Measurements from ENCODE around the gene PPP1R27. TPM values are rescaled to one million over a fixed set of nuclear protein-coding genes. Genes with fewer than 3 reads are reported as not detected.

PPP1R27 gene
- total RNA-seq, 1 donor from 2014 or later: 0.67 TPM

DNA sequence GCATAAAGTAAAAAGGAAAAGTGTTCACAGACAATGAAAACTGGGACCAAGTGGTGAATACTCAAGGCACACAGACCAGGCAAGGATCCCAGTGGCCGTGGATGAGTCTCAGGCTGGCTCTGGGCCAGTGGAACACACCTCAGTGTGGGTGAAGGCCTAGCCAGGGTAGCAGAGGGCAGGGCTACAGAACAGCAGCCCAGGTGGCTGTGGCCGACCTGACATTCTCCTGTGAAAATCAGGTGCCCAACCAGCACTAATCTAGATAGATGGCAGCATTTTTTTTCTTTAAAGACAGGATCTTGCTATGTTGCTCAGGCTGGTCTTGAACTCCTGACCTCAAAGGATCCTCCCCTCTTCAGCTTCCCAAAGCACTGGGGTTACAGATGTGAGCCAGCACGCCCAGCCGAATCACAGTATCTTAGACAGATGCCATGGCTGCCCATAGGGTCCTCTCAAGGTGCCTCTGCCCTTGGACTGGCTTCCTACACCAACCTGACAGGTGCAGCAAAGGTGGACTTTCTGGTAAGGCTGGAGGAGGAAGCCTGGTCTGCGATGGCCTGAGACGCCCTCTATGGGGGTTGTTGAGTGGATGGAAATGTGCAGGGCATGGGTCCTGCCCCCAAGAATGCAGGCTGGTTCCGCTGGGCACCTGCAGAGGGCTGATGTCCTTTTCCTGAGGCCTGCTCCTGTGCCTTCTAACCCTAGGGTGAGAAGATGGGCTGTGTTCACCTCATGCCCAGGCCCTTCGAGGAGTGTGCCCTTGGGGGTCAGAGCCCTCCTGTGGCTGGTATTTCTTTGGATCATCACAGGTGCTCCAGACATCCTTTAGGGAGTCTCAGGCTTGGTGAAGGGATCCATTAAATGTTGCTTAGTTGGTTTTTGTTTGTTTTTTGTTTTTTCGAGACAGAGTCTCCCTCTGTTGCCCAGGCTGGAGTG, 29.3 kb upstream of the PPP1R27 start:
- DNase-seq (no peak), ATAC-seq (no peak)
- intact Hi-C loops (cut with micrococcal nuclease): no loop called here

DNA sequence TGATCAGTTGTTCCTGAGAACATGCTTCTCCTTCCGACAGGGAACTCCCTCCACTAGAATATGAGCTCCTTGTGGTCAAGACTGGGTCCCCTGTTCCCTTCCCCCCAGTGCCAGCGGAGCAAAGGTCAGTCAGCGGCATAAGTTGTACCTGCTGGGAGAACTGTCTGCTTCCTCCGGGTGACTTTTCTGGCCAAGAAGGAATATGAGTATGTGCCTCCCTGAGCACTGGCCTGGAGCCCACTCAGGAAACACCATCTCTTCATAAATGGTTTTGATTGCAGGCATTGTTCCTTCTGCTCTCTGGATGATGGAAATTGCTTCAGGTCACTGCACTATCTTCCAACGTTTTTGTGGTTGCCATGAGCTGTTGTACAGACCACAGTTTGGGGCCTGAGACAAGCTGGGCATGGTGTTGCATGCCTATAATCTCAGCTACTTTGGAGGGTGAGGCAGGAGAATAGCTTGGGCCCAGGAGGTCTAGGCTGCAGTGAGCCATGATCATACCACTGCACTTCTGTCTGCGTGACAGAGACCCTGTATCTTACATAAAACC, 28.3 kb upstream of the PPP1R27 start:
- intact Hi-C loops (cut with micrococcal nuclease): no loop called here
- ATAC-seq (no peak), DNase-seq (no peak)

DNA sequence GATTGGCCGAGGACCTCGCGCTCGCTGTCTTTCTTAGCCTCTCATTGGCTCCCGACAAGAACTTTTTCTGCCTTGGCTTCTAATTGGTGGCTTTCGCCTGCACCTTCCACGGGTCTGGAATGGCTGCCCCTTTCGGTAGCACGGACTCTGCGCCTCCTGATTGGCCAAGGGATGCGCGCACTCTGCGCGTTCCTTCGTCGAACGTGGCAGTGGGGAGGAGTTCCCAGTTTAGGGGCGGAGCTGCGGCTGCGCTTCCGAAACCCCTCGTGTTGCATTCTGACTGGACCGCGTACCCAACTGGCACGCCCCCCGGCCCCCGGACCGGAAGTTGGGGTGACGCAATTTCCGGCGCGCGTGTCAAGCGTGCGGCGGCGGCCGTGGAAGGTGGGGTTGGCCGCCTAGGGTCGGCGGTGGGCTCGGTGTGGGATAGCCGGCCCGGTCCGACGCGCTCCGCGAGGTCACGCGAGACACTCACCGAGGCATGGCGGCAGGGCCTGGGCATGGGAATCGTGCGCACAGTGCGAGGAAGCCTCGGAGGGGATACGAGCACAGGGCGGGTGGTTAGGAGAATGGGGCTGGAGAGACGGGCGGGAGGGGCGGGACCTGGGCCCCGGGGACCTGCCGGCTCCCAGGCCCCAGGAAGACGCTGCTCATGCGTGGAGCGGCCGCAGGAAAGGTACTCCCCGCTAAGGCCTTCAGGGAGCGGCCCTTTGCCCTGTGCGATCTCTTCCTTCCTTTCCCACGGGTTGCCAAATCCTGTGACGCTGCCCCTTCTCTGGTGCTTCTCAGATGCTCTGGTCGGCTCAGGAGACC, 26.1 kb upstream of the PPP1R27 start:
- ATAC-seq: peak; percentile 94
- intact Hi-C loops (cut with micrococcal nuclease): no loop called here
- peak; percentile 99 for DNase-seq

DNA sequence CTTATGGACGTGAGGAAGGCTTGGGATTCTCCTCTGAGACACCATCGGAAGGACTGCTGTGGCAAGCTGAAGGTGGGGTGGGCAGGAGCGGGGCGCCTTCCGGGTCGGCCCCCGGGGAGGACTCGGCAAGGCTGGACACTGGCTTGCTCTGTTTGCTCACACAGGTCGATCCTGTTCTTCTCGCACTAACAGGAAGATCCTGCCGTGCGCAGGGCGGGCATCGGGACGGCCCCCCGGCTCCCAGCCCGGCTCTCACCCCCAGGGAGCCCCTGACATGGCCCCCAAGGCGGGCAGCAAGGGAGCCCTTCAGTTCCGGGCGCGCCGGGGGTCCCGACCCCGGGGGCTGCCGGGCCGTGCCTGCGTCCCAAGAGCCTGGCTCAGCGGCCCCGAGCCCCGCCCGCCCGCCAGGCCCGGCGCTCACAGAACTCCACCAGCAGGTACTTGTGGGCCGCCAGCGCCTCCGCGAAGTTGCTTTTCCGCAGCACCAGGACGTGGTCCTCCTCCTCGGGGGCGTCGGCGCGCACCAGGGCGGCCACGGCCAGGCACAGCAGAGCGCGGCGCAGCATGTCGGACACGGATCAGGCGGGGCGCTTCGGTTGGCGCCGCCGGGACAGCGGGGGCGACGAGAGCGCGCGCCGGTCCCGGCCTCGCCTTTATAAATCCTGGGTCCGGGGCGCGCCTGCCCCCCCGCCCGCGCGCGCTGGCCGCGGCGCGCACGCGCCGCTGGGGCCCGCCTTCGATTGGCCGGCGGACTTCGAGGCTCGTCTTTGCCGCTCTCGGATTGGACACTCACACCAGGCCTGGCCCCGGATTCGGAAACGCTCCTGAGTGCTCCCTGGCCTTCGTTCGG, 25.3 kb upstream of the PPP1R27 start, which contains the start of gene P4HB:
P4HB (minus strand) TSS at position 630 of the 850 bp plus-strand sequence; CDS start at position 566, 64 bp downstream.
- peak; percentile 99 for DNase-seq
- intact Hi-C loops (cut with micrococcal nuclease): no loop called here

DNA sequence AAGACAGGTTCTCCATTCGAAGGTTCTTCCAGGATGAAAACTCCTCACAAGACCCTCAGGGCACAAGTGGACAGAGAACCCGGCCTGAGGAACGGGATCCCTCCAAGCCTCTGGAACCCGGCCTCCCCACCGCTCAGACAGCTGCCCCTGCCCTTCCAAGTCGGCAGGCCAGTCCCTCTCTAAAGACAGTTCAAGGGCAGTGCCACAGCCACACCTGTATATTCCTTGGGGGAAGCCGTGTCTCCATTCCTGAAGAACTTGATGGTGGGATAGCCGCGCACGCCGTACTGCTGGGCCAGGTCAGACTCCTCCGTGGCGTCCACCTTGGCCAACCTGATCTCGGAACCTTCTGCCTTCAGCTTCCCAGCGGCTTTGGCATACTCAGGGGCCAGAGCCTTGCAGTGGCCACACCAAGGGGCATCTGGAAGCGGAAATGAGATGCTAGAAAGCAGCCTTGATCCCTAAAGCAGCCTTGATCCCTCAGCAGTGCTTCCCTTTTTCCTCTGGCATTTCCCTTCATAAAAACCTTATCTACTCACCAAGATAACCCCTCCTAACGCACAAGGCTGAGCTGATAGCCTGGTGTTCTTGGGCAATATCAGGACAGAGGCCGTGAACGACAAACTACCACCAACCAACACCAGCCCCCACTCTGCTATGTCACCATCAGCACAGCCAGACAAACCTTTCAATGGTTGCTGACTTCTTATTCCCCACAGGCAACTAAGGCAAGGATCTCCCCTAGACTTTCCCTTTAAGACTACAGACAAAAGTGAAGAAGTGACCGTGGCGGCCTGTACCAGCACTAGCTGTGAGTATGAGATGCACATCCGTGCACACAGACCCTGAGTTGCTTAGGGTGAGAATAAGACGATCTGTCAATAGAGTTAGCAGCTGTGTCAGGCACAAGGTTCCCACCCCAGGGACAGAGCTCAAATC, 24.4 kb upstream of the PPP1R27 start:
- intact Hi-C loops (cut with micrococcal nuclease): no loop called here
- ATAC-seq: no peak
- no peak for DNase-seq

More for the DNA sequence above, 25.3 kb upstream of the PPP1R27 start, which contains the start of gene P4HB:
- peak; percentile 1 for ATAC-seq

DNA sequence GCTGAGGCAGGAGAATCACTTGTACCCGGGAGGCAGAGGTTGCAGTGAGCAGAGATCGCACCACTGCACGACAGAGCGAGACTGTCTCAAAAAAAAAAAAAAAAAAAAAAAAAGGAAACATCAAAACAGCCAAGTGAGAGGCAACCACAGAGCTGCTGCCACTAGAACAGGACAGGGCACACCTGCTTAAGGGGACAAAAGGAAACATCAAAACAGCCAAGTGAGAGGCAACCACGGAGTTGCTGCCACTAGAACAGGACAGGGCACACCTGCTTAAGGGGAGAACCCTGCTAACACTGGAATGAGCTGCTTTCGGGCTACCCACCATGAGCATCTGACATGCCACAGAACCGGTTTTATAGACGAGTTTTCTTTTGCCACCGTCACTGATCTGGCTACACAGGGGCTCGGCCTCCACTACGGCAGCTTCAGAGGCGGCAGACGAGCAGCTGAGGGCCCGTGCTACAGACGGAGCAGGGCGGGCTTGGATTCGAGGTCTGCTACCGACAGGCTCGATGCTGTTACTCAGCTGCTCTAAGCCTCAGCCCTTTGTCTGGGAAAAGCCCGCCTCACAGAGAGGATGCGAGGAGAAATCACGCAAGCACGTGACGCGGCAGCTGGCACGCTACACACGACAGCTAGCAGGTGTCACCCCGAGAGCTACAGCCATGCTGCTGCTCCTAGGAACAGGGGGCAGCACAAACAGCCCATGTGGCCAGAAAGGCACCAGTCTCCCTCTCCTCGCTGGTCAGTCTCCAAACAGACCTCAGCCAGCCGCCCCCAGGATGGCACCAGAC, 23.5 kb upstream of the PPP1R27 start:
- ATAC-seq (no peak), DNase-seq (no peak)
- intact Hi-C loops (cut with micrococcal nuclease): no loop called here

DNA sequence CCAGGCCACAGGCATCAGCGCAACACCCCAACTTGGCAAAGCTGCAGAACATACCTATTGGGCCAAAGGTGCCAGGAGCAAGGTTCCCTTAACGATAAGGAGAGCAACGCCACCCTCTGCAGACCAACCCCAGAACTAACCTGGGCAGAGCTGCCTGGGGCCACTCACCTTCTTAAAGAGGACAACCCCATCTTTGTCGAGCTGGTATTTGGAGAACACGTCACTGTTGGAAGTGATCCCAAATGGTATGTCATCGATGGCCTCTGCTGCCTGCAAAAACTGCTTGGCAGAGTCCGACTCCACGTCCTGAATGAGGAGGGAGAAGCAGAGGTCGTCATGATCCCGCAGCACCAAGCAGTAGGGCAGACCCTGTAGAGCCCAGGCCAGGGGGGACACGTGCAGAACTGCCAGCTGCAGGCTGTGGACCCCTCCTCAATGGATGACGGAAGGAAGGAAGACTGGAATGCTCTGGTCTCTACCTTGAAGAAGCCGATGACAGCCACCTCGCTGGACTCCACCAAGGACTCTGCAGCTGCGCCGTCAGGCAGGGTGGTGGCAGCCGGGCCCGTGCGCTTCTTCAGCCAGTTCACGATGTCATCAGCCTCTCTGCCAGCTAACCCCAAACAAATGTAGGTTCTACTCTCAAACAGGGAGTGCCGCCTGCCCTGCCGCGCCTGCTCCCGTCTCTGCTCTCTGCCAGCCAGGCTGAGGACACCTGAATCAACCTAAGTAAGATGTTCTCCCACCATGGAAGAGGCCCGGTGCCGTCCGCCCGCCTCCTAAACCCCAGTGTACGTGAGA, 20.3 kb upstream of the PPP1R27 start:
- ATAC-seq: peak; percentile 53
- intact Hi-C loops (cut with micrococcal nuclease): no loop called here
- DNase-seq: peak; percentile 43

DNA sequence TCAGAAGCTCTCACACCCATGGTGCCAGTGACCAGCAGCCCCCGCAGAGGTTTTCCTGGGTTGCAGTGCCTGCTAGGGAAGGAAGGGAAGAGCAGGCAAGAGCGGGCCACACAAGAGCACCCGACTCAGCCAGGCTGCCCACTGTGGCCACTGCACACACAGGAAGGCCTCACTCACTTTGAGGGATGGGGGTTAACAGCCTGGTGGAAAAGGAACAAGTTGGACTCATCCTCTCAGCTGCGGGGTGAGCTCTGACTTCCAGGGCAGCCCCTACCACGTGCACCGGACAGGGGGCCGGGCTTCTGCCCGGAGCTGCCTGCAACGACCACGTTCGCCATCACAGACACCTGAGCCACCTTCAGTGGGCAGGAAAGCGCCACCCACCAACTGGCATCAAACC, 17.4 kb upstream of the PPP1R27 start:
- DNase-seq: no peak
- intact Hi-C loops (cut with micrococcal nuclease): no loop called here
- no peak for ATAC-seq

DNA sequence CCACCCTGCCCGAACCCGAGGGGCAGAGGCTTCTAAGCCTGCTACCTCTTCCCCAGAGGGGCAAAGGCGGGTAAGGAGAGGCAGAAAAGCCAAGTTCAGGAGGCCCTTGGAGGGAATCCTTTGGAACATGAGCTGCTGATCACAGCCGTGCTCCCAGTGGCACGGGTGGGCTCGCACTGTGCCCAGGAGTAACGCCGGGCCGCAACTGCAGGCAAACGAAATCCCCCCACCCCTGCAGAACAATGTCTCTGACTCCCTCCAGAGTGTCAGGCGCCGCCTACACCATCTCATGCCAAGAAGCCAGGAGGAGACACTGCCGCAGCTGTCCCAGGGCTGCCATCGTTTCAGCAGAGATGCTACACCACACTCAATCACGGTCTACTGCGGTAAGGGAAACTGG, 16.6 kb upstream of the PPP1R27 start:
- intact Hi-C loops (cut with micrococcal nuclease): no loop called here
- ATAC-seq (no peak), DNase-seq (no peak)

DNA sequence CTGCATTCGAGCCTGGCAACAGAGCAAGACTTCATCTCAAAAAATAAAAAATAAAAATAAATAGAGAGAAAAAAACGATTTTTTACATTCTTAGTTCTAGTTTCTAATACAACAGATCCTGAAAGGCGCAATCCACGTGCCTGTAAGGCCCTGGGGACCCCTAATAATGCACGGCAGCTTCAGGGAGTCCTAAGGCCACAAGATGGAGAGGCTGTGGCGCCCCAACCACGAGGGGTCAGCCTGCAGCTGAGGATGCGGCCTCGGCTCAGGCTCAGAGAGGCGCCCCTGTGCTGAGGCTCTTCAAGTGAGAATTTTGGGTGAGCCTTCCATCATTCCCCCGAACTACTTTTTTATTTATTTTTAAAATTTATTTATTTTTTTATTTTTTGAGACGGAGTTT, 14.6 kb upstream of the PPP1R27 start:
- intact Hi-C loops (cut with micrococcal nuclease): no loop called here
- DNase-seq: no peak
- ATAC-seq: no peak

DNA sequence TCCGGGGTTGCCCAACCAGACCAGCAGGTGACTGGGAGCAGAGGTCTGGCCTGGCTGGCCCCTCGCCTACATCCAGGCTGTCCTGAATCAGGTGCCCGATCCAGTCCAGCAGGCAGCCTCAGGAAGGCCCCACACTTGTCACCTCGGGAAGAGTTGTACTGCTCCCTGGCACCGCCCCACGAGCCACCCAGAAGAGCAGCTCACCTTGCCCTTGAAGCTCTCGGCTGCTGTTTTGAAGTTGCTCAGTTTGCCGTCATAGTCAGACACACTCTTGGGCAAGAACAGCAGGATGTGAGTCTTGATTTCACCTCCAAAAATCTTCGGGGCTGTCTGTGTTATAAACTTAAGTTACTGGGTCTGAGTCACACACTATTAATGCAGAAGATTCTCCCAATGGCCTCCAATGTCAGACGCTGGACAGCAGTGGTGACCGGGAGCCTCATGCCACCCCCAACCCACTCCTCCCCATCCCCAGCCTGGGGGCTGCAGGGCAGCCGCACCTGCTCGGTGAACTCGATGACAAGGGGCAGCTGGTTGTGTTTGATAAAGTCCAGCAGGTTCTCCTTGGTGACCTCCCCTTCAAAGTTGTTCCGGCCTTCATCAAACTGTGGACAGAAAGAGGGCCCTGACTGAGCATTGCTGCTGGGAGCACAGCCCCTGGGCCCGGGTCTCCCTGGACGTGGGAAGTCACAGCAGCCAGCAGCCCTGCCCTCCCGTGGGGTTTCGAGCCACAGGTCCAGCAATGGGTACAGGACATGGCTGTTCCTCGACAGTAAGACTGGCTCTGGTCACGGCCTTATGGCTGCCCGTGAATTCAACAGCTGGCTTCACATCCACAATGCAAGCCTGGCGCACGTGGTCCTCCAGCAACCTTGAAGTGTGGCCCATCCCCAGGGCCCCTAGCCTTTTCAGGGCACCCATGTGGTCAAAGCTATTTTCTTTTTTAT, 12.2 kb upstream of the PPP1R27 start:
- ATAC-seq: no peak
- no peak for DNase-seq

DNA sequence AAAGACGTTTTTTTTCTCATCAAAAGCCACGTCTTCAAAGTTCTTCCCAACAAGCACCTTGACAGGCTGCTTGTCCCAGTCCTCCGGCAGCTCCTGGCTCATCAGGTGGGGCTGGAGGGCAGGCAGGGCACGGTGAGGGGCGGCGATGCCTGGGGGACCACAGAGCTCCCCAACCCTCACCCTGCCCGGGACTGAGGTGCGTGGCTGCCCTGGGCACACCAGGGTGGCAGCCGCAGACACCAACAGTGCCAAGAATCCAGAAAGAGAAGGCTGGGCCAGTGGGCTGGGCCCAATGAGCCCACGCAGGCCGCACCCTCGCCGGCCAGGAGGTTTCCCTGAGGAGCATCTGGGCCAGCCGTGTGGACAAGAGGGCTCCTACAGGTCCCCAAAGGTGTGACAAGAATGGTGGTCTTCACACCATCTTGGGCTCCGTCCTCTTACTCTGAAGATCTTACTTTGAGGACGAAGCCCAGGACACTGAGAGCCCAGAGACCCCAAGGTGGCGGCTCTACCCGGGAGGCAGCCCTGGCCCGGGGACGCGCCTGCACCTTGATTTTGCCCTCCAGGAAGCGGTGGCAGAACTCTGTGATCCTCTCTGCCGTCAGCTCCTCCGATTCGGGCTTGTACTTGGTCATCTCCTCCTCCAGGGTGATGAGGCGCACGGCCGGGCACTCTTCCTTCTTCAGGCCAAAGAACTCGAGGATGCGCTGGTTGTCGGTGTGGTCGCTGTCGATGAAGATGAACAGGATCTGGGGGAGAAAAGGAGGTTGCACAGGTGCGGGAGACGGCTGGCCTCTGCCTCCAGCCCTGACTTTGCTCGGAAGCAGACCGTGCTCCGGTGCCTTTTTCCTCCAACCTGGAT, 11.3 kb upstream of the PPP1R27 start:
- no peak for DNase-seq
- intact Hi-C loops (cut with micrococcal nuclease): no loop called here
- ATAC-seq: no peak

More for the DNA sequence above, 12.2 kb upstream of the PPP1R27 start:
- intact Hi-C loops (cut with micrococcal nuclease): no loop called here

DNA sequence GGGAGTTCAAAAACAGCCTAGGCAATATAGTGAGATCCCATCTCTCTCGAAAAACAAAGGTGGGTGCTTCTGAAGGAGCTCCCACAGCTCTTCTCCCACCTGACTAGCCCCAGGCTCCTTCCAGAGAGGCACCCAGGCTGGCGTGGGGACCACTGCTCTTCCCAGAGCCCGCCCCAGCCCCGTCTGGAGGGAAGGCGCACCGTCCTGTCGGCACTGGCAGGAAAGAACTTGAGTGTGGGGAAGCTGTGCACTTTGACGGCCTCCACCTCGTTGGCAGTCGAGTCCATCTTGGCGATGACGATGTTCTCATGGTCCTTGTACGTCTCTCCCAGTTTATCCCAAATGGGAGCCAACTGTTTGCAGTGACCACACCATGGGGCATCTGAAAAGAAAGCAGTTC, 10.5 kb upstream of the PPP1R27 start:
- intact Hi-C loops (cut with micrococcal nuclease): no loop called here
- ATAC-seq (no peak), DNase-seq (no peak)

DNA sequence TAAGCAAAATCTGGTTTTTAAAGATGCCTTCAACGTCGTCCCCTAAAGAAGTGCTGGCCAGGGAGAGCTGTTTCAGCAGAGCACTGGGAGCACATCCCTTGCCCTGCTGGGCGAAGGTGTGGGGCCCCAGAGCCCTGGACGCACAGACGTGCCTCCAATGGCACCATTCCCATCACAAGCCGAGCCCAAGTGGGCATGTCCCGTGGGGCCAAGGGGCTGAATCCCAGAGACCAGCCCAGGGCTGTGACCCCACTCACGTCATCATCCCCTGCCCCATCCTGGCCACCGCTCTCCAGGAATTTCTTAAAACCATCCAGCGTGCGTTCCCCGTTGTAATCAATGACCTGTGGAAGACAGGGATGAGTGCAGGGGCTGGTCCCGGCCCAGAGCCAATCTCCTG, 10.0 kb upstream of the PPP1R27 start:
- intact Hi-C loops (cut with micrococcal nuclease): no loop called here
- no peak for ATAC-seq
- no peak for DNase-seq
